ENCODE measurements around the gene KCNQ1. TPM values are rescaled to one million over a fixed set of nuclear protein-coding genes. Genes with fewer than 3 reads are reported as not detected.

The KCNQ1 gene
- total and polyA plus RNA-seq, 8 donors, result 14.0 to 61.1 (median 46.7) TPM

- no peak for TF ChIP-seq CTCF (IDR thresholded peaks at IDR 0.05)
- no peaks in the 10 kb centered on the region for H3K27me3 ChIP-seq
- H3K4me3 ChIP-seq, result no peak overlapping the region
- peaks cover 0 to 5% (median 0%) of the 10 kb centered on the region in 3 donors for H3K4me1 ChIP-seq
- no peak for FAIRE-seq
- intact Hi-C loops (cut with DNase I), result no loop called here
- no peak overlapping the region for H3K27ac ChIP-seq
- peak in 2 of 6 donors; percentile 40 to 42 for DNase-seq
- H3K9me3 ChIP-seq, result no peaks in the 10 kb centered on the region
- no peak for ATAC-seq
- no peaks in the 10 kb centered on the region for H3K36me3 ChIP-seq
- 87 to 88% methylated on average over 6 of the region's 6 CpGs for WGBS, 2 donors
Measured at GRCh38 chr11:2688381-2689231, 243.8 kb downstream of the KCNQ1 start.

- no peak for FAIRE-seq
- 76% methylated on average over 8 of the region's 8 CpGs for WGBS, 2 donors
- Histone ChIP-seq H3K4me3 (no peak overlapping the region), H3K27me3 (no peaks in the 10 kb centered on the region), H3K9me3 (no peaks in the 10 kb centered on the region), H3K36me3 (no peaks in the 10 kb centered on the region), H3K27ac (no peak overlapping the region), H3K4me1 (peaks cover 0 to 5% (median 0%) of the 10 kb centered on the region in 3 donors)
- peak in 2 of 6 donors; percentile 23 to 39 for DNase-seq
- intact Hi-C loops (cut with DNase I), result loop anchor here in 2 of 3 donors (10.0 kb wide), 1 partner anchor 195 kb away; the partner anchor contains the start of gene CDKN1C (in 2 of the 2)
- no peak for TF ChIP-seq CTCF (IDR thresholded peaks at IDR 0.05)
- peak in 1 of 4 donors; percentile 8 for ATAC-seq
Measured at GRCh38 chr11:2689651-2690575, 245.1 kb downstream of the KCNQ1 start.

- no peak overlapping the region for H3K4me3 ChIP-seq
- TF ChIP-seq CTCF (IDR thresholded peaks at IDR 0.05), result no peak
- no peak overlapping the region for H3K27ac ChIP-seq
- H3K4me1 ChIP-seq, result peaks cover 0 to 5% (median 0%) of the 10 kb centered on the region in 3 donors
- ATAC-seq (no peak), FAIRE-seq (no peak), DNase-seq (peak in 2 of 6 donors; percentile 13 to 26)
- no peaks in the 10 kb centered on the region for H3K27me3 ChIP-seq
- H3K9me3 ChIP-seq, result no peaks in the 10 kb centered on the region
- WGBS, 2 donors, result 87 to 93% methylated on average over 6 of the region's 6 CpGs
- intact Hi-C loops (cut with DNase I), result loop anchor here in 2 of 3 donors (10.0 kb wide), 1 partner anchor 194 kb away; the partner anchor contains the start of gene CDKN1C (in 2 of the 2)
- no peaks in the 10 kb centered on the region for H3K36me3 ChIP-seq
Measured at GRCh38 chr11:2690596-2691354, 246.0 kb downstream of the KCNQ1 start.

- no peaks in the 10 kb centered on the region for H3K27me3 ChIP-seq
- no peaks in the 10 kb centered on the region for H3K36me3 ChIP-seq
- intact Hi-C loops (cut with DNase I), result loop anchor here in 2 of 3 donors (10.0 kb wide), 1 partner anchor 193 kb away; the partner anchor contains the start of gene CDKN1C (in 2 of the 2)
- peak in 2 of 6 donors; percentile 14 to 15 for DNase-seq
- H3K4me3 ChIP-seq, result no peak overlapping the region
- H3K4me1 ChIP-seq, result peaks cover 0 to 5% (median 0%) of the 10 kb centered on the region in 3 donors
- no peaks in the 10 kb centered on the region for H3K9me3 ChIP-seq
- ATAC-seq, result no peak
- 73 to 74% methylated on average over 3 of the region's 3 CpGs for WGBS, 2 donors
- no peak for FAIRE-seq
- no peak for TF ChIP-seq CTCF (IDR thresholded peaks at IDR 0.05)
- H3K27ac ChIP-seq, result no peak overlapping the region
Measured at GRCh38 chr11:2691355-2691761, 246.6 kb downstream of the KCNQ1 start.
